ENCODE data around the gene TEX13A.

The TEX13A gene

DNA sequence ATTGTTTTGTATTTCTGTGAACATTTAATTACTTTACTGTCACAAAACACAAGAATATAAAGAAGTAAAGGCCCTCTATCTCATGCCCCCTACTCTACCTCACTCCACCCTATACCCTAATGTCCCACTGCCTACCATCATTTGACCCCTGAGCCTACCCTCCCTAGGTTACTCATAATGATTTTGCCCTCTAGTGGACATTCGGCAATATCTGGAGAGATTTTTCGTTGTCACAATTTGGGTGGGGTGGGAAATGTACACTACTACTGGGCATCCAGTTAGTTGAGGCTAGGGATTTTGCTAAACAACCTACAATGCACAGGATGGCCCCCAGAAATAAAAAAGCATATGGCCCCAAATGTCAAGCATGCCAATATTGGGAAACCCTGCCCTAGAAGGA, 10.2 kb downstream of the TEX13A start:
- H3F3A ChIP-seq (ENCODE audit: low read depth) = no peaks in the 10 kb centered on the region
- H3K9ac ChIP-seq (ENCODE audit: low read depth, low read length, poor library complexity, severe bottlenecking) = no peak overlapping the region
- no peaks in the 10 kb centered on the region for H3K9me3 ChIP-seq (ENCODE audit: insufficient read depth, low read depth, low read length)
- no peaks in the 10 kb centered on the region for H3K79me2 ChIP-seq (ENCODE audit: insufficient read depth, low read length)
- no peaks in the 10 kb centered on the region for H3K36me3 ChIP-seq (ENCODE audit: insufficient read depth, low read length)
- no peaks in the 10 kb centered on the region for H3K27me3 ChIP-seq (ENCODE audit: insufficient read depth, low read length, poor library complexity, severe bottlenecking)
- no peaks in the 10 kb centered on the region for H3K4me1 ChIP-seq (ENCODE audit: insufficient read depth, low read length, poor library complexity, severe bottlenecking)
- H4K20me1 ChIP-seq (ENCODE audit: insufficient read depth, low read length, poor library complexity, severe bottlenecking) = no peaks in the 10 kb centered on the region
- no peak for TF ChIP-seq EZH2phosphoT487 (IDR thresholded peaks at IDR 0.05; ENCODE audit: borderline replicate concordance)
- TF ChIP-seq, protein P1, sequence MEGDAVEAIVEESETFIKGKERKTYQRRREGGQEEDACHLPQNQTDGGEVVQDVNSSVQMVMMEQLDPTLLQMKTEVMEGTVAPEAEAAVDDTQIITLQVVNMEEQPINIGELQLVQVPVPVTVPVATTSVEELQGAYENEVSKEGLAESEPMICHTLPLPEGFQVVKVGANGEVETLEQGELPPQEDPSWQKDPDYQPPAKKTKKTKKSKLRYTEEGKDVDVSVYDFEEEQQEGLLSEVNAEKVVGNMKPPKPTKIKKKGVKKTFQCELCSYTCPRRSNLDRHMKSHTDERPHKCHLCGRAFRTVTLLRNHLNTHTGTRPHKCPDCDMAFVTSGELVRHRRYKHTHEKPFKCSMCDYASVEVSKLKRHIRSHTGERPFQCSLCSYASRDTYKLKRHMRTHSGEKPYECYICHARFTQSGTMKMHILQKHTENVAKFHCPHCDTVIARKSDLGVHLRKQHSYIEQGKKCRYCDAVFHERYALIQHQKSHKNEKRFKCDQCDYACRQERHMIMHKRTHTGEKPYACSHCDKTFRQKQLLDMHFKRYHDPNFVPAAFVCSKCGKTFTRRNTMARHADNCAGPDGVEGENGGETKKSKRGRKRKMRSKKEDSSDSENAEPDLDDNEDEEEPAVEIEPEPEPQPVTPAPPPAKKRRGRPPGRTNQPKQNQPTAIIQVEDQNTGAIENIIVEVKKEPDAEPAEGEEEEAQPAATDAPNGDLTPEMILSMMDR (conservative IDR thresholded peaks at IDR 0.05; ENCODE audit: low read length) = peak; percentile 30
- no peak overlapping the region for H3K4me3 ChIP-seq (ENCODE audit: low read length, poor library complexity, severe bottlenecking)
- H2AFZ ChIP-seq (ENCODE audit: low read length) = no peak overlapping the region
- no peak overlapping the region for H3K4me2 ChIP-seq (ENCODE audit: low read depth, low read length, poor library complexity, severe bottlenecking)
- H3K9me2 ChIP-seq (replicated peaks; ENCODE audit: low read depth, low read length) = no peaks in the 10 kb centered on the region

DNA sequence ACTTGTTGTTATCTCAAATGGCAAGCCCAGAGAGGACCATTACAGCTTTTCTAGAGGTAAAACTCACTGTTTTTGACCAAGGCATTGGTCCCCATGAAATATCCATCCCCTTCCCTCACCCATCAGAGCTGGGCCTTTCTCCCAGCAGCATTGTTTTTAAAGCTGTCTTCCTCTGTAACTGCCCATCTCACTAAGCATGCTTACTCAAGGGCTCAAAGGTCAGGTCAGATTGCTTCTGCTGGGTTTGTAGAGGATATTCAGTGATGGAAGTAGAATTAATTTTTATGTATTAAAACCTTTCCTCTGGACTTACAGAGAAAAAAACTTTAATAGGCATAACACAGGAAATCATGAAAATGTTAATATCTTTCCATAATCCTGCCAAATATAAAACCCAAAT, 11.1 kb downstream of the TEX13A start:
- Histone ChIP-seq H3K9me3 (ENCODE audit: insufficient read depth, low read depth, low read length) (no peaks in the 10 kb centered on the region), H4K20me1 (ENCODE audit: insufficient read depth, low read length, poor library complexity, severe bottlenecking) (no peaks in the 10 kb centered on the region), H3F3A (ENCODE audit: low read depth) (no peaks in the 10 kb centered on the region), H3K4me2 (ENCODE audit: low read depth, low read length, poor library complexity, severe bottlenecking) (no peak overlapping the region), H3K9me2 (replicated peaks; ENCODE audit: low read depth, low read length) (no peaks in the 10 kb centered on the region), H2AFZ (ENCODE audit: low read length) (no peak overlapping the region), H3K36me3 (ENCODE audit: insufficient read depth, low read length) (no peaks in the 10 kb centered on the region), H3K27me3 (ENCODE audit: insufficient read depth, low read length, poor library complexity, severe bottlenecking) (no peaks in the 10 kb centered on the region), H3K4me3 (ENCODE audit: low read length, poor library complexity, severe bottlenecking) (no peak overlapping the region), H3K9ac (ENCODE audit: low read depth, low read length, poor library complexity, severe bottlenecking) (no peak overlapping the region), H3K79me2 (ENCODE audit: insufficient read depth, low read length) (no peaks in the 10 kb centered on the region), H3K4me1 (ENCODE audit: insufficient read depth, low read length, poor library complexity, severe bottlenecking) (no peaks in the 10 kb centered on the region)
- TF ChIP-seq, protein P1 (conservative IDR thresholded peaks at IDR 0.05; ENCODE audit: low read length) = no peak
- no peak for TF ChIP-seq EZH2phosphoT487 (IDR thresholded peaks at IDR 0.05; ENCODE audit: borderline replicate concordance)

DNA sequence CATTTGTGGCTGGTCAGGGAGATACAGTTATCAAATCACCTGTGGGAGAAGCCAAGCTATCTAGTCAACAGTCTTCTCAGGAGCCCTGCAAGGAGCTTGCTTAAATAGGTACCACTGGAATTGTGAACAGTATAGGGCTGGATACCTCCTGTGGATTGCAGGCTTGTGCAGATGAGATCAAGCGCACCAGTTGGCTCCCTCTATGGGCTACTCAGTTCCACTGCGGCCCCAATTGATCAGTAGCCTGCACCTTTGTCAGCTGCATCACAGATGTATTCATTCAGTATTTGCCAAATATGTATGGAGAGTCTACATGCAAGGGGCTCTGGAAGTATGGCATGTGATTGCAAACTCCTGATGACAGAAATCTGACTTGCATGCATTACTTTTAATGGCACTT, 28.6 kb downstream of the TEX13A start:
- Histone ChIP-seq H3K36me3 (ENCODE audit: insufficient read depth, low read length) (no peaks in the 10 kb centered on the region), H3F3A (ENCODE audit: low read depth) (no peaks in the 10 kb centered on the region), H3K9ac (ENCODE audit: low read depth, low read length, poor library complexity, severe bottlenecking) (no peak overlapping the region), H3K9me3 (ENCODE audit: insufficient read depth, low read depth, low read length) (no peaks in the 10 kb centered on the region), H2AFZ (ENCODE audit: low read length) (no peak overlapping the region), H3K9me2 (replicated peaks; ENCODE audit: low read depth, low read length) (no peaks in the 10 kb centered on the region), H3K4me1 (ENCODE audit: insufficient read depth, low read length, poor library complexity, severe bottlenecking) (no peaks in the 10 kb centered on the region), H3K4me3 (ENCODE audit: low read length, poor library complexity, severe bottlenecking) (no peak overlapping the region), H3K79me2 (ENCODE audit: insufficient read depth, low read length) (no peaks in the 10 kb centered on the region), H4K20me1 (ENCODE audit: insufficient read depth, low read length, poor library complexity, severe bottlenecking) (no peaks in the 10 kb centered on the region), H3K27me3 (ENCODE audit: insufficient read depth, low read length, poor library complexity, severe bottlenecking) (no peaks in the 10 kb centered on the region), H3K4me2 (ENCODE audit: low read depth, low read length, poor library complexity, severe bottlenecking) (no peak overlapping the region)
- TF ChIP-seq, protein P1 (conservative IDR thresholded peaks at IDR 0.05; ENCODE audit: low read length) = peak; percentile 52
- TF ChIP-seq EZH2phosphoT487 (IDR thresholded peaks at IDR 0.05; ENCODE audit: borderline replicate concordance) = no peak
